ENCODE data around the gene FLAD1.
"Not testable (repeated sequence)": the region's sequence is repeated elsewhere in the genome, so short reads cannot be mapped to it uniquely, and the experiment has no call there.

The FLAD1 gene

DNA sequence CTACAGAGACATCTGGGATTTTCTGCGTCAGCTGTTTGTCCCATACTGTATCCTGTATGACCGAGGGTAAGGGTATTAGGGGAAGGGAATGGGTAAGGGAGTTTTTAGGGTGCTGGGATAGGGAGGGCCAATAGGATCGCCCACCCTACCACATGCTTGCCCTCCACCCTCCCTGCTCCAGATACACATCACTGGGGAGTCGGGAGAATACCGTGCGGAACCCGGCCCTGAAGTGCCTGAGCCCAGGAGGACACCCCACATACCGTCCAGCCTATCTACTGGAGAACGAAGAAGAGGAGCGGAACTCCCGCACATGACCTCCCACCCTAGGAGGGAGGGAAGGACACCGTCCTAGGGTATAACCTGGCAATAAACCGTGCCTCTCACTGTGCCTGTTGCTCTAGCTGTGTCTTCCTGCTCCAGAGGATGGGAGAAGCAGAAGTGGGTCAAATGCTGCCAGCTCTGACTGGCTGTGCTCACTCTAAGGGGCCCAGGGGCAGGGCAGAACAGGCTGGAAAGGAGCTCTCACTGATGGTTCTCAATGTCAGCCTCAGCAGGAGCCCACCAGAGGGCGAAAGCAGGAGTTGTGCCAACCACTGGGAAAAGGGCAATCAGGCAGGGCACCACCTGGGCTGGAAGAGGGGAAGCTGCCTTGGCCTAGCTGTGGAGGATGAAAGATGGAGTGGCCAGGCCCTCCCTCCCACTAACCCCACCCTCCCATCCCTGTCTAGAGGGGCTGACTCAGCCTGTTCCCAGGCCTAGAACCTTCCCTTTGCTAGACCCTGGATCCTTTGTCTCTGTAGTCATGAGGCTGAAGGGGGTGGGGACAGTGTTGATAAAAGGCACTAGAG is 9.8 kb downstream of the FLAD1 start:
- no peak for DNase-seq

DNA sequence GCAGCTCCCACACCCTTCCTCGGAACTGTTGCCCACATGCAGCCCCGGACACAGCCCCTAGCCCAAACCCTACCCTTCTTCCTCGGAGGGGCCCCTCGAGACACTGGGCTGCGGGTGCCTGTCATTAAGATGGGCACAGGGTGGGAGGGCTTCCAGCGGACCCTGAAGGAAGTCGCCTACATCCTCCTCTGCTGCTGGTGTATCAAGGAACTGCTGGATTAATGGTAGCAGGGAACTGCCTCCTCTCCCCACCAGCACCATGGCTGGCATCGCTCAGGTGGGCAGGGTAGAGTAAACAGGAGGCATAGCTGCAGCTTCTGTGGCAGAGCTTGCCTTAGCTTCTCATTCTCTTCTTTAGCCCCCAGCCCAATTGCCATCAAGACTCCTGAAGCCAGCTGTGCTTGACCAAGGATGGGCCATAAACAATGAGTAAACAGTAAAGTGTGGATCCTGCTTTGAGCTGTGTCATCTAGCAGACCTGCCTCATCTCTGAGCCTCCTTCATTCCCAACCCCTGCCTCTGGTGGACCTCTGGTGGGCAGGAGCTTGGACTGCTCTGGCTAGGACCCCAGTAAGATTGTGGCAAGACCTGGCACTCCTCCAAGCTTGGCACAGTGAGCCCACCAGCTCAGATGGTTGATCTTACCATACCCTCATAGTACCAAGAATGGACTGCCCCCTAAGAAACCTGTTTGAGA is 10.6 kb downstream of the FLAD1 start, which contains the start of gene LENEP:
LENEP (plus strand) TSS at position 15 of the 697 bp plus-strand sequence; CDS start at position 37, 22 bp downstream.
- no peak for DNase-seq

DNA sequence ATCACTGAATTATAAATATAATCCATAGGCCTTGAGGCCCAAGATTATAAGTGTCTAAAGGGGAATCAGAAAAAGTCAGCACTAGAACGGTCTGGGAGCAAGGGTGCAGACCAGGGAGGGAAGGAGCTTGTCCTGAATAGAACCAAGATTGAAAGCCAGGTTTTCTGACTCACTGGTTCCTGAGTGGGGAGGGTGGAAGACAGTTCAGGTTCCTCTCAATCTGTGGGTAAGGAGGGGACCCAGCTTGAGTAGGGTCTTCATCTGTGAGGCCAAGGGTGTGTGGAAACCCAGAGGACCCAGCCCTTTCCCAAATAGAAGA is 11.1 kb downstream of the FLAD1 start:
- DNase-seq = no peak

DNA sequence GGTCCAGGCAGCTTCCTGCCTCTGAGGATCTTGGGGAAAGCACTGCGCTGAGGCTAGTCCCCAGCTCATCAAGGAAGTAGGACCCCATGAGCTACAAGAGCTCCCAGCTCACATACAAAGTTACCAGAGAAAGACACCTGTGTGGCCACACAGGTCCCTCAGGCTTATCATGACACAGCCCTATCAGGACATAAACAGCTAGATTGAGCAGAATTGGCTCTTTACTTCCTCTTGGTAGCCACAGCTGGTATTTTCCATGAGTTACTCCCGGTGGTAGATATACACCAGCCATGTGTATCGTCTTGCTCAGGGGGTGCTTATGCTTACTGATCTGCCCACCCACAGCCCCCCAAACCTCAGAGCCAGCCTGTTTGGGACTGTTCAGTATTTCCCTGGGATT is 11.4 kb downstream of the FLAD1 start:
- DNase-seq = no peak

DNA sequence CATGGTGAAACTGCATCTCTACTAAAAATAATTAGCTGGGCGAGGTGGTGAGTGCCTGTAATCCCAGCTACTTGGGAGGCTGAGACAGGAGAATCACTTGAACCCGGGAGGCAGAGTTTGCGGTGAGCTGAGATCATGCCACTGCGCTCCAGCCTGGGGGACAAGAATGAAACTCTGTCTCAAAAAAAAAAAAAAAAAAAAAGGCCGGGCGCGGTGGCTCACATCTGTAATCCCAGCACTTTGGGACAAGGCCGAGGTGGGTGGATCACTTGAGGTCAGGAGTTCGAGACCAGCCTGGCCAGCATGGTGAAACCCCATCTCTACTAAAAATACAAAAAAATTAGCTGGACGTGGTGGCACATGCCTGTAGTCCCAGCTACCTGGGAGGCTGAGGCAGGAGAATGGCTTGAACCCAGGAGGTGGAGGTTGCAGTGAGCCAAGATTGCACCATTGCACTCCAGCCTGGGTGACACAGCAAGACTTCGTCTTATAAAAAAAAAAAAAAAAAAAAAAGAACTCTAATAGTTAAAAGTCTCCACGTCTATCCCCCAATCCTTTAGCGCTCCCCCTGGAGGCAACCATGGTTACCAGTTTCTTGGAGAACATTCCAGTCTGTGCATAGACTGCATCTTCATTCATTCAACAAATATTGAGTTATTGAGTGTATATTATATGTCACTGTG is 12.3 kb downstream of the FLAD1 start:
- DNase-seq = not testable (repeated sequence)

DNA sequence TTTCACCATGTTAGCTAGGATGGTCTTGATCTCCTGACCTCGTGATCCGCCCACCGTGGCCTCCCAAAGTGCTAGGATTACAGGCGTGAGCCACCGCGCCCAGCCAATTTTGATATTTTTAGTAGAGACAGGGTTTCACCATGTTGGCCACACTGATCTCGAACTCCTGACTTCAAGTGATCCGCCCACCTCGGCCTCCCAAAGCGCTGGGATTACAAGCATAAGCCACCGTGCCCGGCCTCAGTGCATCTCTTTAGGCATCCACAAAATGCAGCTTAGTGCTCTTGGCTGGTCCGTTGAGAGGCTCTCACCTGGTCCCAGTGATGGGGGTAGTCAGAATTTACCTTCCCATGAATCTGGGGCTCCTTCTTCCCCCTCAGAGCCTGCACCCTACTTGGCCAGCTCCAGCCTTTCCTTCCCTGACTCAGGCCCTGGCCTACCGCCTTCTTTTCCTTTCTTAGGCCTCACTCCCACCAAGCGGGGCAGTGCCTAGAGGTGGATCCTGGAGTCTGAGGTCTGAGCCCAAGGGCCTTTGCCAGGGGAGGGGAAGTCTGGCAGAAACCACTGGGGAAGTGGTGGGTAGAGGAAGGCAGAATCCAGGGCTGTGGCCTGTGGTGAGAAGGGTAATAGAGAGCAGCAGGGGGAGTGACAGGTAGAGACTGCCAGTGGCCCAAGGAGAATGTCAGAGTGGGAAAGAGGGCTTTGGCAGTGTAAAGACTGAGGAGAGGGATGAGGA is 14.0 kb downstream of the FLAD1 start:
- DNase-seq = no peak

DNA sequence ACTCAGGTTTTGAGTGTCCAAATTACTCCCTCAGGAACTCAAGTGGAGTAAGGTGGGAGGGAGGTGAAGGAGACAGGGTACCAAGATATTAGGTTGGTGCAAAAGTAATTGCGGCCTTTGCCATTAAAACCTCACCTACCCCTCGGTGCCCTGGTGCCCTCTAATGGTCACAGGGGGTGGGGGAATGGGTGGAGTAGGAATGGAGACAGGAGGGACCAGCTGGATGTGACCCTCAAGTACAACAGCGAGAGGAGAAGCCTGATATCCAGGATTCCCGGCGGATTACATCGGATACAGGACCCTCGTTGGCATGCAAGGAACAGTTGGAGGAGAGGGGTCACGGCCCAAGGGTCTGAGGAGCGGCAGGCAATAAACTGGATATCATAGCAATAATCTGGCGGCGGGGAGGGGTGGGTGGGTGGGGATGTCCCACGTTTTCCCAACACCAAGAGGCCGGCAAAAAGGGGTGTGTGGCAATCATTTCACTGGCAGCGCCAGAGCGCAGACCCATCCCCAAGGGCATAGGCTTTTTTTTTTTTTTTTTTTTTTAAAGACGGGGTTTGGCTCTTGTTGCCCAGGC is 15.1 kb downstream of the FLAD1 start:
- DNase-seq = no peak

DNA sequence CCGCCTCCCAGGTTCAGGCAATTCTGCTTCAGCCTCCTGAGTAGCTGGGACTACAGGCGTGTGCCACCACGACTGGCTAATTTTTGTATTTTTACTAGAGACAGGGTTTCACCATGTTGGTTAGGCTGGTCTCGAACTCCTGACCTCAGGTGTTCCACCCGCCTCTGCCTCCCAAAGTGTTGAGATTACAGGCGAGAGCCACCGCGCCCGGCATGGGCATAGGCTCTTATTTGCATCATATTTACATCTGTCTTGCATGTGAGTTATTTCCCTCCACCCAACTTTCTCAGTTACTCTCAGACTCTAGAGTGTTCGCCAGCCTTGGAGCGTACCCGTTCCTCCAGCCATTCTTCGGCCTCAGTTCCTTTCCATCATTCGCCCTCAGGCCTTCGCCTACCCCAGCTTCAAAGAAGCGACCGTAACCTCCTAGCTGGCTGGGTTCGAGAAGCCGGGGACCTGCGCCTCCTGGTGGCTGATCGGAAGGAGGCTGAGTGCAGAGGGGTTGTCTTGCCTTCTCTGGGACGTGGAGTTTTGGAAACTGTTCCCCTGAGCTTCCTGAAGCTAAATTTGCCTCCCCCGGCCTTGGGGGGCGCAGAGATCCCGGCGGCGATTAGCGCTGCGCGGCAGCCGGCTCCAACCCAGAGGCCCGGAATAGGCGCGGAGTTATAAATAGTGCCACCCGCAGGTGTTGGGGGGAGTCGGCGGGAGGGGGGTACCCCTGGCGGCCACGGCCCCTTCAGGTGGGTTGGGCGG is 15.8 kb downstream of the FLAD1 start:
- peak; percentile 76 to 80 for DNase-seq

DNA sequence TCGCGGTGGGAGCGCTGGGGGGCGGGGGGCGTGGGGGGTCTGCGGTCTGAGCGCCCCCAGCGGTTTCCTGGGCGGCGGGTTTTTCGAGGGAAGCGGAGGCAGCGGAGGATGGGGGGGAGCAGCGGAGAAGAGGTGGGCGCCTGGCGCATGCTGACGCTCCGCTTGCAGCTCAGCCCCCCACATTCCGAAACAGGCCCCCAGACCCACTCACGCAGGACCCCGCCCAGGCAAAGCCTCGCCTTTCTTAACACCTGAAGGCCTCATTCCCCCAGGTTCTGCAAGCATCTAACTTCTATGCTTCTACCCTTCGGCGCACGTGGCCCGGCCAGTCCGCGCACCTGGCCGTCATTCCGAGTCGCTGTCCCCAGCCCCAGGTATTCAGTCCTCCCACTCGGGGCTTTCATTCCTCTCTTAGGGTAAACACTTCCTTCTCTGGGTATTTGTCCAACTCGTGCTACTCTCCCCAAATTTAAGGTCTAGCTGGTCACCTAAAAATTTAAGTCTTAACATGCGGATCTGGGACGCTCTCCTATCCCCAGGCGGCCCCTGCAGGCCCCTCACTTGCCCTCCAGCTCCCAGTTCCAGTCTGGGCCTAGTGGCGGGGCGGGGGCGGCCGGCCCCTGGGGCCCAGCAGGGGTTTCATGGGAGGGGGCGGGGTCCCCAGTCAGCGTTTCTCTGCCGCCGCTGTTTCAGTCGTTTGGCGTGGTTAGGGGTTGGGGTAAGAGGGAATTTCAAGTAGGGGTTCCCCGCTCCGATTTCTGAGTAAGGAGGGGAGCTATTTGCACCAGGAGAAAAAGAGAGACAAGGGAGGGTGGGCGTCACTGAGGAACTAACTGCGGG is 16.6 kb downstream of the FLAD1 start:
- peak in 1 of 2 donors; percentile 67 for DNase-seq

DNA sequence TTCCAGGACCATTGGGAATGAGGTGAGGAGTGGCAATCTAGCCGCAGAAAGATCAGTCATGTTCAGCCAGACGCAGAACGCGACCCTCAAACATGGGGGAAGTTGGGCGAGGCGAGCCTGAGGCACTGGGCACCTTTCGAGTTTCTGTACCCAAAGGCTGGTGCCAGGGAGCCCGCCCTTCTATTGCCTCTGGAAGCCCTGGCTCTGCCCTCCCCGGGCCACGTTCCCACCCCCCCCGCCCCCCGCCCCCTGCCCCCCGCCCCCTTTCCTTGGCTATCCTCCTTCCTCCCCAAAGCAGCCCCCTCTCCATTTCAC is 17.2 kb downstream of the FLAD1 start:
- no peak for DNase-seq

DNA sequence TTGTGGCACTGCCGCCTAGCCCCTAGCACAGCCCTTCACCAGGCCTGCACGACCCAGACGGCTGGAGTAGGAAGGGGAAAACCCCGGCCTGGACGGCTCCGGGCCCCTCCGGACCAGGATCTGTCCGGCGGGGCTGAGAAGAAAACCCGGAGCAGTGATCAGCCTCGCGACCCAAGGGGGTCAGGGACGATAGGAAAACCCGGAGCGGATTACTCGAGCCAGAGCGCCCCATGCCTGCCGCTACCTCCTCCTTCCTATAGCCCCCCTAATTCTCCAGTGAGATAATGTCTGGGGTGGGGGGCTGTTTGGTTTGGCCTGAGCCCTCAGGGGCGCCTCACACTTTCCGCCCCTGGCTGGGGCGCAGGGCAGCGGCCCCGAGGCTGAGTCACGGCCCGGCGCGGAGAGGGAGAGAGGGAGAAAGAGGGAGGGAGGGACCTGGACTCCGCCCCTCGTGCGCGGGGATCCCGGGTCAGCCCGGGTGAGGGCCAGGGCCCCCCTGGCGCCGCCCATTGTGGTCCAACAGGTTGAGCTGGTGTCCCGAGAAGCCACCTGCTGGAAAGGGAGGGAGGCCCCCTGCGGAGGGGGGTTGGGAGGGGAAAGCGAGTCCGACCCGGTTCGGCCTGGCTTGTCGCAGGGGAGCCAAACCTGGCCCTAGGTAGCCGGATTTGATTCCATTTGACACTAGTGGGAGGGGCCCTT is 17.7 kb downstream of the FLAD1 start:
- DNase-seq = peak; percentile 79 to 80

DNA sequence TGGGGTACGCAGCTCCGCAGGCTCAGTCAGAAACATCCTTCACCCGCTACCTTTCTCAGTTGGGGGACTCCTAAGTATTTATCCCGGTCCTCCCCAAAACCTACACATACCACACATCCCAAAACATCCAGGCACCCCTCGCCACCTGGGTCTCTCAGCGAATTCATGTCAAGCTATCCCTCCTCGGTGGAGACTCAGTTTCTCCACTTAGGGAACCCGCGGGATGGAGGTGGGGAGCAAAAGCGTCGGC is 18.2 kb downstream of the FLAD1 start:
- DNase-seq = no peak

DNA sequence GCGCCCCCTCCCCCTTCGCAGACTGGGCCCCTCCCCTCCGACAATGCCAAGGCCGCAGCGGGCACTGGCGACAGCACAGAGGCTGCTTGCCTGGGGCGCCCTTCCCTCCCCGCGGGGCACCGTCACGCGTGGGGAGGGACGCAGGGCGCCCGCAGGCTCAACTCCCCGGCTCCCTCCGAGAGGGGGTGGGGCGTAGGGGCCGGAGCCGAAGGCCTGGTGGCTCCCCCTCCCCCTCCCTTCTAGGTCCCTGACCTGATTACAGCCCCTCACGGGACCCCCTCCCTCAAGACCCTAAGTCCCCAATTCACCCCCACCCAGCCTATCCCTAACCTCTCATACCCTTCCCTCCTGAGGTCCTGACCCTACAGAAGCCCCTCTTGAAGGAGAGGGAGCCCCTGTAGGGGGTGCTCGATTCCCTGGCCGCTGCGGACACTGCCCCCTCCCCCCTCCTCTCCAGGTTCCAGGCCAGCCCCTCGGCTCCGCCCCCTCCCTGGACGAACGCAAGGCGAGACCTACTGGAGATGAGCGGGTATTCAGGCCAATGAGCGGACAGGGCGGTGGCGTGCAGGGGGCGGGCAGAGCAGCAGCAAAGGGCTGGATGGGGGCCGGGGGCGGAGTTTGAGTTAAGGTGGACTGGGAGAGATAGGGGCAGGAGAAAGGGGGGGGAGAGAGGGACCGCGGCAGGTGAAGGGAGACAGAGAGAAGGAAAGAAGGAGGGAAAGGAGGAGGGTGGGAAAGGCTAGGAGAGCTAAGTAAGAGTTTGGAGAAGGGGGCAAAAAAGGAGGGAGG is 18.7 kb downstream of the FLAD1 start:
- DNase-seq = peak; percentile 96 to 98

DNA sequence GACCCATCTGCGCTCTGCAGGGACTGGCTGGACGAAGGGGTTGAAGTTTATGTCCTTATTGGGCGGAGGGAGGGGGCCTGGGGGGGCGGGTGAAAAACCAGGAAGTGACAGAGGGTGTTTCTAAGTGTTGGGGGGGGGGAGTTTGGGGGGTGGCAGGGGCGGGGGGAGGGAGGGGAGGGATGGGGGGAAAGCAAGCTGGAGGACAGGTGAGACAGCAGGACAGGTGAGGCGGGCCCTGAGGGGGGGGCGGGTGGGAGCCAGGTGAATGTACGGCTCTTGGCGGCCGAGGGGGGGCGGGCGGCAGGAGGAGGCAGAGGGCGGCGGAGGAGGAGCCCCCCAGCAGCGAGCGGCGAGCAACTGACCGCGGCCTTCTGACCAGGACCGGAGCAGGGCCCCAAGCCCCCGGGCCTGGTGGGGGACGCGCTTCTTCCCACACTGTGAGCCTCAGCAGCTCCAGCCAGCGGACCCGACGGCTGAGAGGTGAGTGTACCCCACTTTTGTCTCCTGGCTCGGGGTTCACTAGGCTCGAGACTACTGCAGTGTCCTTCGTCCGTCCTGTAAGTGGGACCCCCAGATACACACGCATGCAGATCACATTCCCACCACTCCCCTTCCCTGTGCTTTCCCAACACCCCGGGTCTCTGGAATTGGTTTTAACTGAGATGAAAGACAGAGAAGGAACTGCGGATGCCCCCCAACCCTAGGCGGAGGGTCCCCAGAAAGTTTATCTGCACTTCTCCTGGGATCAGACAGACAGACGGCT is 19.5 kb downstream of the FLAD1 start, which contains the start of gene ZBTB7B:
ZBTB7B (plus strand) TSS at position 339 of the 763 bp plus-strand sequence. CDS start 11,859 bp downstream, outside the sequence.
- no peak for DNase-seq

DNA sequence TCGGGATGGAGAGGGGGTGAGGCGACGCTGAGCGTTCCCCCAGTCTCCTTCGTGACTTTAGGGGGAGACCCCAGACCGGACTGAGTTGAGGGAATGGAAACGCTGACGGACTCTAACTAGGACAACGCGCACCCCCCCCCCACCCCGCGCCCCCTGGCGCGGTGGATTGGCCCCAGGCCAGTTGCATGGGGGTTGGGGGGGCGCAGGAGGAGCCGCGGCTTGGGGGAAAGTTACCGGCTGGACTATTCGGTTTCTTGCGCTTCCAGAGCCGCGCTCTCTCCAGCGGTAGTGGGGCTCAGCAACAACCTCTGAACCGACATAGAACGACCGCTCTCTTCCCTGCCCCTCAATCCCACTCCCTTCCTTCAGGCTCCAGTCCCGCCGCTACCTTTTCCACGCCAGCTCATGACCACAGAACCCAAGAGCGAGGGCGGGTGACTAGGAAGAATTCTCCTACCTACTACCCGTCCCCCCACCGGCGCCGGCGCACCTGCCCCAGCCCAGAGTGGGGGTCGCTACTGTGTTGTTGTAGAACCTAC is 20.2 kb downstream of the FLAD1 start:
- DNase-seq = no peak

DNA sequence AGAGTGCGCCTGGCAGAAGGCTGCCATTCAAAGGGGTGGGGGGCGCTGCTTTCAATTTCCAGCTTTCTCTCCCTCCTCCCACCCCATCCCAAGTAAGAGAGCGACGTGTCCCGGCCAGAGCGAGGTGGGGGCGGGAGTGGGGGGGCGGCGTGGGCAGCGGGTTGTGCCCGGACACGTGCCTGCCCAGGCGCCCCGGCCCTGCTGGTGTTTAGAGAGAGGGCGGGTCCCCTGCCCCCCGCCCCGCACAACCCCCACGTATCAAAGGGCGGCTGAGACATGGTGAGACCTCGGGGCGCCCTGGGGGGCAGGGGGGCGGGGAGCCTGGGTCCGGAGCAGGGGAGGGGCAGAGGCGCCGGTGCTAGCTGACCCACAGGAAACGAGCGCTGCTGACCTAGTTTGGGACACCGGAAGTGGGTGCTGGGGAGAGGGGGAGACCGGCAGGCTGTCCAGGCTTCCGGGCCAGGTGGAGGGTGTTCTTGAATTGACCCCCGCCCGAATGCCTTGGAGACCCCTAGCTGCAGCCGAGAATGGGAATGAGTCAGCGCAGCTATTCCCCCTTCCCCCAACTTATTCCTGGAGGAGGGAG is 20.7 kb downstream of the FLAD1 start:
- DNase-seq = no peak

DNA sequence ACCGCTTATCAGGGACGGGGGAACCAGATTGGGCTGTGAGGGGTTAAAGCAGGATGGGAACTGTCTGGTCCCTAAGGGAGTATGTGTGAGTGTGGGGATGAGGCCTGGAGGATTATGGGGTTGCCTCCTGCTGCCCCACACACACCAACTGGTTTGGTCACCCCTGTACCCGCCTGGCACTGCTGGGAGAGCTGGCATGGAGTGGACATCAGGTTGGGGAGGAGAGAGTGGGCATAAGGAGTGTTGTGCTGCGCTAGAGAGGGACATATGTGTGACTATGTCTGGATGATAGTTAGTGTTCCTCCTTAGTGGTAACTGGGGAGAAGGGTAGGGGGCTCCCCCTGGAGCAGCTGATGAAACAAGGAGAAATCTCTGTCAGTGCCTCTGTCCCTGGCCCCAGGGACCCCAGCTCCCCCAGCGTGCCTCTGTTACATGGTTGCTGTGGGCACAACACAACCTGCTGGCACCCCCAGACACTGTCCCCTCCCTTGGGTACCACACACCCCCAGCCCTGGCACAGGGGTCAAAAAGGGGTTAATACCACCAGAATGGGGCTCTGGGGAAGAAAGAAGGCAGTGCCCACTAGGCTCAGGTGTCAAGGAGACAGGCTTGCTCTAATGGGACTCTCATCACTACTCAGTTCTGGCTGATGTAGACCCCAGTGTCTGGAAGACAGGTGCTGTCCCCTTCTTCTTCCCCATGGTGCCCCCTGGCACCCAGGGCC is 21.4 kb downstream of the FLAD1 start:
- DNase-seq = no peak

All from stimulated activated CD4-positive, alpha-beta T cell treated with anti-CD3 and anti-CD28 coated beads, Interleukin-2, amount 100 ng/mL, for 48 hours (primary cell).